B cell (primary cell): Measurements from ENCODE around the gene MYH11. TPM values are rescaled to one million over a fixed set of nuclear protein-coding genes. Genes with fewer than 3 reads are reported as not detected.

Experiments
- ATAC-seq: fragments of 200-7000 bp; cut with Tn5 transposase; one replicate; pipeline ENCODE4 v1.10.0; 2021; ENCODE audit warnings: low read depth, mild to moderate bottlenecking, moderate number of reproducible peaks, moderate library complexity
- CTCF ChIA-PET: fragments of 350-600 bp; sonication (Branson Sonifier 250); formaldehyde crosslinking; loops from one replicate; lab custom pipeline; 2021; ENCODE audit warnings: antibody characterized with exemption, inconsistent platforms; lab: Charles Lee
- POLR2A ChIA-PET: fragments of 350-600 bp; sonication (Branson Sonifier 250); formaldehyde crosslinking; loops from one replicate; lab custom pipeline; 2021; ENCODE audit warnings: antibody characterized with exemption; lab: Charles Lee
- DNase-seq: peaks from one replicate; pipeline ENCODE4 v3.0.0; 2013
- H2AFZ ChIP-seq: 2 replicates; pipeline ENCODE4 v1.6.1; 2012; ENCODE audit warnings: mild to moderate bottlenecking, low read depth, low read length; ENCODE audit not compliant: insufficient read depth, poor library complexity, severe bottlenecking
- H3K27ac ChIP-seq, 2 donors: 1 replicate in 1 of 2; 2 replicates in 1 of 2; pipeline ENCODE4 v1.5.1; 2012 to 2013; ENCODE audit warnings: low read length in 2 of 2, mild to moderate bottlenecking in 2 of 2, moderate library complexity in 1 of 2
- H3K27me3 ChIP-seq, 4 experiments: fragments of 200-600 bp in 1 of 4; sonication (generic) in 1 of 4; replicated peaks in 1 of 4; 1 replicate in 2 of 4; 2 replicates in 2 of 4; pipeline versions ENCODE4 v1.6.1 to v1.7.0; 2013 to 2016; ENCODE audit warnings: low read length in 3 of 4, mild to moderate bottlenecking in 2 of 4, mixed read lengths in 1 of 4, moderate library complexity in 1 of 4; ENCODE audit not compliant: insufficient read depth in 4 of 4, control insufficient read depth in 3 of 4; ENCODE audit errors: control extremely low read depth in 1 of 4
- H3K36me3 ChIP-seq, 2 experiments: replicated peaks in 1 of 2; 1 replicate in 1 of 2; 2 replicates in 1 of 2; pipeline versions ENCODE4 v1.6.1 to v1.7.1; 2013; ENCODE audit warnings: low read length in 1 of 2; ENCODE audit not compliant: insufficient read depth in 2 of 2, control insufficient read depth in 1 of 2; ENCODE audit errors: control extremely low read depth in 1 of 2, extremely low read depth in 1 of 2
- H3K4me1 ChIP-seq, 2 donors: fragments of 200-600 bp in 1 of 2; sonication (generic) in 1 of 2; 1 replicate in 1 of 2; 2 replicates in 1 of 2; pipeline versions ENCODE4 v1.5.1 to v1.6.1; 2013 to 2017; ENCODE audit warnings: low read length in 2 of 2; ENCODE audit not compliant: control insufficient read depth in 2 of 2, insufficient read depth in 2 of 2
- H3K4me2 ChIP-seq: replicated peaks from 2 replicates; pipeline ENCODE3; 2012; ENCODE audit warnings: mild to moderate bottlenecking, low read depth, low read length; ENCODE audit not compliant: poor library complexity, severe bottlenecking
- H3K4me3 ChIP-seq, 5 experiments: fragments of 200-600 bp in 1 of 5; sonication (generic) in 1 of 5; 1 replicate in 3 of 5; 2 replicates in 2 of 5; pipeline versions ENCODE4 v1.5.1 to v1.7.0; 2011 to 2016; ENCODE audit warnings: low read length in 4 of 5, mild to moderate bottlenecking in 4 of 5, low read depth in 2 of 5, control low read depth in 1 of 5, moderate library complexity in 1 of 5; ENCODE audit not compliant: insufficient read depth in 1 of 5; ENCODE audit errors: control extremely low read depth in 1 of 5, extremely low read depth in 1 of 5
- H3K79me2 ChIP-seq: fragments of 200-600 bp; sonication (generic); one replicate; pipeline ENCODE4 v1.6.0; 2016; ENCODE audit warnings: low read length; ENCODE audit not compliant: control insufficient read depth, insufficient read depth
- H3K9ac ChIP-seq: fragments of 200-600 bp; sonication (generic); 2 replicates; pipeline ENCODE4 v1.6.1; 2017; ENCODE audit warnings: mild to moderate bottlenecking, low read length, moderate library complexity
- H3K9me3 ChIP-seq, 3 donors: one replicate each; pipeline versions ENCODE4 v1.6.1 to v1.7.1; 2013; ENCODE audit warnings: low read length in 2 of 3; ENCODE audit not compliant: control insufficient read depth in 2 of 3, insufficient read depth in 1 of 3; ENCODE audit errors: control extremely low read depth in 1 of 3
- H4K20me1 ChIP-seq: 2 replicates; pipeline ENCODE4 v1.6.0; 2012; ENCODE audit warnings: mild to moderate bottlenecking, low read length; ENCODE audit not compliant: insufficient read depth, control insufficient read depth, poor library complexity, severe bottlenecking
- H3K27ac Mint-ChIP-seq: one replicate; pipeline ENCODE4 v1.8.0; 2021; ENCODE audit warnings: mixed read lengths
- H3K27me3 Mint-ChIP-seq: one replicate; pipeline ENCODE4 v1.8.0; 2021; ENCODE audit warnings: mixed read lengths
- H3K4me1 Mint-ChIP-seq: one replicate; pipeline ENCODE4 v1.8.0; 2021; ENCODE audit warnings: mixed read lengths
- H3K4me3 Mint-ChIP-seq: one replicate; pipeline ENCODE4 v1.8.0; 2021; ENCODE audit warnings: mixed read lengths
- H3K9me3 Mint-ChIP-seq: one replicate; pipeline ENCODE4 v1.8.0; 2022; ENCODE audit warnings: mixed read lengths; ENCODE audit not compliant: insufficient read depth
- EZH2 ChIP-seq: IDR thresholded peaks from 2 replicates; pipeline ENCODE4 v1.6.1; 2012; ENCODE audit warnings: borderline replicate concordance, low read depth, mild to moderate bottlenecking, moderate library complexity, low read length; ENCODE audit not compliant: insufficient read depth, poor library complexity, severe bottlenecking
- WGBS: methylation state at CpG from one replicate; pipeline ENCODE4 v1.1.5; 2013; ENCODE audit warnings: missing lambda C conversion rate; ENCODE audit not compliant: insufficient coverage; 5-methylcytosine and 5-hydroxymethylcytosine counted together
- intact Hi-C: fragments of 100-400 bp; cut with micrococcal nuclease; formaldehyde crosslinking; loops from one replicate; pipeline ENCODE4 v1.10.0; 2022
- polyA plus RNA-seq: library from polyadenylated mRNA; depleted of rRNA; stranded (reverse); fragments of >200 nt; gene quantifications from 2 replicates; pipeline ENCODE4 v1.2.3, GENCODE V29; 2012
- total RNA-seq, 2 donors: library from RNA; stranded (reverse); fragments of 120-200 nt in 1 of 2; gene quantifications; 1 replicate in 1 of 2; 2 replicates in 1 of 2; pipeline versions ENCODE4 v1.2.3 to v1.2.4, GENCODE V29; 2013 to 2022
- TF ChIP-seq, protein P1 (sequence below): fragments of 200-600 bp; IDR thresholded peaks from one replicate; pipeline ENCODE4 v1.8.0; 2022; ENCODE audit warnings: antibody characterized with exemption, mild to moderate bottlenecking

MYH11 gene
- total and polyA plus RNA-seq, 2 donors (not counting 1 experiment from before 2014, with no cell fraction given) = 0.05 to 0.16 TPM

GRCh38 chr16:15873737-15874136 lies 16.9 kb upstream of the MYH11 start:
- no peaks in the 10 kb centered on the region for H3K4me1 ChIP-seq
- H2AFZ ChIP-seq = no peak overlapping the region
- H3K27ac Mint-ChIP-seq = no peak overlapping the region
- no peak overlapping the region for H3K4me2 ChIP-seq
- no peaks in the 10 kb centered on the region for H4K20me1 ChIP-seq
- ATAC-seq (no peak), DNase-seq (no peak)
- POLR2A ChIA-PET = no interaction called here
- H3K36me3 ChIP-seq = peaks cover 9 to 37% of the 10 kb centered on the region in 2 experiments
- no peak overlapping the region for H3K4me3 Mint-ChIP-seq
- no peaks in the 10 kb centered on the region for H3K9me3 Mint-ChIP-seq
- no peaks in the 10 kb centered on the region for H3K4me1 Mint-ChIP-seq
- H3K4me3 ChIP-seq = no peak overlapping the region
- whole genome bisulfite sequencing = 100% methylated on average over 1 of the region's 1 CpG
- H3K27ac ChIP-seq = no peak overlapping the region
- H3K9me3 ChIP-seq = no peaks in the 10 kb centered on the region
- H3K79me2 ChIP-seq = peaks cover 8% of the 10 kb centered on the region
- intact Hi-C loops = no loop called here
- CTCF ChIA-PET = interaction anchor here (1.2 to 3.5 kb wide), 8 partner anchors 10 to 254 kb away, joined by 4 to 30 read pairs (median 6); no protein-coding TSS in a partner anchor
- no peak for TF ChIP-seq EZH2
- TF ChIP-seq, protein P1, sequence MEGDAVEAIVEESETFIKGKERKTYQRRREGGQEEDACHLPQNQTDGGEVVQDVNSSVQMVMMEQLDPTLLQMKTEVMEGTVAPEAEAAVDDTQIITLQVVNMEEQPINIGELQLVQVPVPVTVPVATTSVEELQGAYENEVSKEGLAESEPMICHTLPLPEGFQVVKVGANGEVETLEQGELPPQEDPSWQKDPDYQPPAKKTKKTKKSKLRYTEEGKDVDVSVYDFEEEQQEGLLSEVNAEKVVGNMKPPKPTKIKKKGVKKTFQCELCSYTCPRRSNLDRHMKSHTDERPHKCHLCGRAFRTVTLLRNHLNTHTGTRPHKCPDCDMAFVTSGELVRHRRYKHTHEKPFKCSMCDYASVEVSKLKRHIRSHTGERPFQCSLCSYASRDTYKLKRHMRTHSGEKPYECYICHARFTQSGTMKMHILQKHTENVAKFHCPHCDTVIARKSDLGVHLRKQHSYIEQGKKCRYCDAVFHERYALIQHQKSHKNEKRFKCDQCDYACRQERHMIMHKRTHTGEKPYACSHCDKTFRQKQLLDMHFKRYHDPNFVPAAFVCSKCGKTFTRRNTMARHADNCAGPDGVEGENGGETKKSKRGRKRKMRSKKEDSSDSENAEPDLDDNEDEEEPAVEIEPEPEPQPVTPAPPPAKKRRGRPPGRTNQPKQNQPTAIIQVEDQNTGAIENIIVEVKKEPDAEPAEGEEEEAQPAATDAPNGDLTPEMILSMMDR = no peak
- H3K9ac ChIP-seq = no peak overlapping the region
- H3K27me3 ChIP-seq = no peaks in the 10 kb centered on the region
- H3K27me3 Mint-ChIP-seq = no peaks in the 10 kb centered on the region

GRCh38 chr16:15873301-15873700 lies 16.5 kb upstream of the MYH11 start:
- no peaks in the 10 kb centered on the region for H3K9me3 ChIP-seq
- DNase-seq = no peak
- no peak overlapping the region for H2AFZ ChIP-seq
- no peak overlapping the region for H3K4me3 ChIP-seq
- H3K9ac ChIP-seq = no peak overlapping the region
- intact Hi-C loops = no loop called here
- ATAC-seq = no peak
- no peaks in the 10 kb centered on the region for H4K20me1 ChIP-seq
- TF ChIP-seq EZH2 = no peak
- TF ChIP-seq, protein P1 = no peak
- H3K79me2 ChIP-seq = peaks cover 8% of the 10 kb centered on the region
- no peaks in the 10 kb centered on the region for H3K27me3 Mint-ChIP-seq
- H3K27ac ChIP-seq = no peak overlapping the region
- no peak overlapping the region for H3K4me3 Mint-ChIP-seq
- H3K27ac Mint-ChIP-seq = no peak overlapping the region
- no peak overlapping the region for H3K4me2 ChIP-seq
- H3K36me3 ChIP-seq = peaks cover 8 to 35% of the 10 kb centered on the region in 2 experiments
- ChIA-PET CTCF (interaction anchor here (0.9 to 3.5 kb wide), 4 partner anchors 11 to 254 kb away, joined by 3 to 30 read pairs (median 11); no protein-coding TSS in a partner anchor), POLR2A (no interaction called here)
- no peaks in the 10 kb centered on the region for H3K4me1 Mint-ChIP-seq
- H3K27me3 ChIP-seq = no peaks in the 10 kb centered on the region
- H3K4me1 ChIP-seq = no peaks in the 10 kb centered on the region
- H3K9me3 Mint-ChIP-seq = no peaks in the 10 kb centered on the region
- 100% methylated on average over 1 of the region's 2 CpGs for WGBS
